A549 treated with Mapracorat at 1 μM for 4 hours (cell line): Measurements from ENCODE around the gene SPINK7. TPM values are rescaled to one million over a fixed set of nuclear protein-coding genes. Genes with fewer than 3 reads are reported as not detected.

Source experiments
- total RNA-seq: library from RNA; stranded (reverse); fragments of 200-300 nt; extraction: Qiagen RNA extraction; gene quantifications from 5 replicates; pipeline ENCODE4 v1.2.3, GENCODE V29; 2022

The SPINK7 gene
- total RNA-seq = not detected in 5 replicates

DNA sequence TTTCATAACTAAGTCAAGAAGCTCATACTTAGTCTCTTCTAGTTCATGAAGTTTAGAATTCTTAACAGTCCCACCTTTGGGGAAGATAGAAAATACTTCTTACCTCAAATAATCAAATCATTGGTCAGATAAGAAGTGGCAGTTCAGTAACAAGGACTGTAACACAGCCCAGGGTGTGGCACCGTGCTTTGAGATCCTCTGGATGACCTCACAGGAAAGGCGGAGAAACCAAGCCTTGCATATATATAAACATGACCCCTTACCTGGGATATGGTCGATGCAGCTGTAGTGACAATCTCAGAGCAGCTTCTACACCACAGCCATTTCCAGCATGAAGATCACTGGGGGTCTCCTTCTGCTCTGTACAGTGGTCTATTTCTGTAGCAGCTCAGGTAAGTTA is at the start of gene SPINK7:
Gene SPINK7, plus strand, starts transcription at position 271 of the 400 bp plus-strand sequence. Its CDS starts 61 bp downstream, at position 332.

DNA sequence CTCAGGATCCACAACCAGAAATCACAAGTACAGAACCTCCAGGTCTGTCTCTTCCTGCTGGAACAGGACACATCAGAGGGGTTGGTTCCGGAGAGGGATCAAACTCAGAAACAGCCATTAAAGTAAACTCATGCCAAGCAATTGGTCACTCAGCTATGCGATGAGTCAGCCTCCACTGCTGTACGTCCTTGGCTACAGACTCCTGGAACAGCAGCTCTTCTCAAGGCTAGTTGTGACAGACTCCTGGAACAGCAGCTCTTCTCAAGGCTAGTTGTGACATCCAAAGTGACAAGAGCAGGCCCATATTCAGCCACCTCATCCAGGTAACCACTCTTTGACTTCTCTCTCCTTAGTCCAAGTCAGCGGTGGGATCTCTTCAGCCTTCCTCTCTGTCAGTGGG is 43.7 kb upstream of the SPINK7 start, which contains the start of gene SPINK13:
Gene SPINK13, plus strand, starts transcription at position 229 of the 400 bp plus-strand sequence. CDS start 1,279 bp downstream, outside the sequence.

DNA sequence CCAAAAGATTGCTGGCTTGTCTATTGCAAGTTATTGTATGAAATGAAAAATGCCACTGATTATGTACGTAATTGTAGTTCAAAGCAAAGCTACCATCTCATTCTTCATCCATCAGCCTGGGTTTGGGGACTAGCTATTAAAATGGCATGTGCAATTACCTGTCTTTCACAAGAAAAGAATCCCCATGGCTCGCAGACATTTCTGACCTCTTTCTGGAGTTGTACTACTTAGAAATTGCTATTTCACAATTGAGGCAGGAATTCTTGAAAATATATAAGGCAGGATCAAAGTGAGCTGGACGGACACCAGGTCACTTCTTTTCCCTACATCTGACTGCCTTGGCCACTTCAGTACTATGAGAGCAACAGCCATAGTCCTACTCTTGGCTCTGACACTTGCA is 23.0 kb downstream of the SPINK7 start, which contains the start of gene SPINK9:
Gene SPINK9, plus strand, starts transcription at position 301 of the 400 bp plus-strand sequence. Its CDS starts 55 bp downstream, at position 356.

Other genes starting within 250 kb of the SPINK7 start
- not detected in 5 replicates for gene SPINK5, start 248.4 kb upstream of the SPINK7 start, total RNA-seq
- gene SPINK14, start 143.9 kb upstream of the SPINK7 start, total RNA-seq = not detected in 5 replicates
- 0.45 to 1.1 TPM (median 0.57 TPM) in 5 replicates for gene SPINK6, start 109.4 kb upstream of the SPINK7 start, total RNA-seq
- not detected in 5 replicates for gene MARCOL, start 73.9 kb upstream of the SPINK7 start, total RNA-seq
- gene SPINK13, start 43.6 kb upstream of the SPINK7 start, total RNA-seq = 0.27 to 0.30 TPM (median 0.27 TPM) in 3 of 5 replicates, not detected in the others
- not detected in 5 replicates for gene SPINK9, start 23.1 kb downstream of the SPINK7 start, total RNA-seq
- gene FBXO38, start 71.5 kb downstream of the SPINK7 start, total RNA-seq = 16.6 to 20.5 TPM (median 19.3 TPM) in 5 replicates